ENCODE data around the gene TMEM130.

Gene TMEM130

DNA sequence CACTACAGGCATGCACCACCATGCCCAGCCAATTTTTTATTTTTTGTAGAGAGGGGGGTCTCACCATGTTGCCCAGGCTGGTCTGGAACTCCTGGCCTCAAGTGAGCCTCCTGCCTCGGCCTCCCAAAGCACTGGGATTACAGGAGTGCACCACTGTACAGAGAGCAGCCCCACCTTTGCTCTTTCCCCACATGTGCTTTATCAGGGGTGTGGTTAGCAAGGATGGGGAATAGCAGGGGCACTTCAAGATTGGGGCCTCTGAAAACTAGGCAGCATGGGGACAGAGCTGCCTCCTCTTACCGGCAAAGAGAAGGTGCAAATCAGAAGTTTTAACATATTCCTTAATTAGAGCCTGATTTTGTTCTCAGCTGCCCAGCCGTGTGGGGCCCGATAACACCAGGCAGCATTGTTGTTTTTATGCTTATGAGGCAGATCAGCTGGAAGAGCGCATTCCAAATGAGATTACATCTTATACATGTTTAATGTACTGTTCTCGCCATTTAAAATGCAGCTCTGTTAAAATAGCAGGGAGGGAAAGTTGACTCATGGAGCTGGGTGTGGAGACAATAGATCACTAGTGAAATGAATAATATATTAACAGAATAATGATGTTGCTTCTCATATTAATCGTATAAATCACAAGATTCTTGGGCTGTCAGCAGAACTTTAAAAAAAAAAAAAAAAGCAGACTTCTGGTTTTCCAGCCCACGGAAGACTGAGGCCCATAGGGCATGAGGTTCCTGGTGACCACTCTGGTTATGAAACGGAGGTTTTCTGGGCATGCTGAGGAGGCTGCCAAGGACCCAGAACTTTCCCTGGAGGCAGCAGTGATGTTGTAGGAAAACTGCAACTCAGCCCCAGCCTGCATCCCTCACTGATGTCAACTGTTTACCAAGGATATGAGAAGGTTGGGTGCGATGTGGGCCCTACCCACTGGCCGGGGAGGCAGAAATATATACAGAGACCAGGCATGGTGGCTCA is 62.5 kb downstream of the TMEM130 start:
- no peak for DNase-seq (ENCODE audit: low spot score)

DNA sequence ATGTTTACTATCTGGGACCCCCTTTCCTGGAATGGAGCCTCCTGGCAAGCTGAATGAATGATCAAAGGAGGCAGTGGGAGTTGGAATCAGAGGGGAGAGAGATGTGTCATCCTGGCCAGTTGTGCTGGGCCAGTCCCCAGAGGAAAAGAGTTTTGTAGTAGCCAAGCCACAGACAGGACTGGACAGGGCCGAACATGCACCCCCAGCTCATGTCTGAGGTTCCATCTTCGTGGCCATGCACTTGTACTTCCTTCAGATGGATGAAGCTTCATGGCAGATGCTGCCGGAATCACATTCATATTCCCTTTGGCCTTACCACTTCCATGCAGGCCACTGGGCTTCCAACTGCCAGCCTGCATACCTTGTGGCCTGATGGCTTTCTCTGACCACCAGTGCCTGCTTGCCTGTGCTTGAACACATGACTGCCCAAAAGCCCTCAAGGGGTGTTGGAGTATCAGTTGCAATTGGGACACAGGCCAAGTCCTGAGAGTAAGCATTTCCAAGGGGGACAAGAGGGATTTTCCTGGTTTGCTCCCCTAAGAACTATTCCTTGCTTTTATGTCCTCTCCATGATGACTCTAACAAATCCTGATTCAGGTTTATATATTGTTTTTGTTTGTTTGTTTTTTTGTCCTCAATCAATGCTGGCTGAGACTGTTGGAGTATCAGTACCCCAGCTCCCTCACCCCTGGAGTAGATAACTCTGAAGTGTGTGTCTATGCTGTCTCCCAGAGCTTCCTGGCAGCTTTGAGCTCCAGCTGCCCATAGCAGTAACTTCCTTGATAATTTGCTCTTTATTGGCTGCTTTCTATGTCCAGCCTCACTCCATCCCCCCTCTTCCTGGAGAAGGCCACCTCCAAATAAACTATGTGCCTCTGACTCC is 63.6 kb downstream of the TMEM130 start:
- no peak for DNase-seq (ENCODE audit: low spot score)

DNA sequence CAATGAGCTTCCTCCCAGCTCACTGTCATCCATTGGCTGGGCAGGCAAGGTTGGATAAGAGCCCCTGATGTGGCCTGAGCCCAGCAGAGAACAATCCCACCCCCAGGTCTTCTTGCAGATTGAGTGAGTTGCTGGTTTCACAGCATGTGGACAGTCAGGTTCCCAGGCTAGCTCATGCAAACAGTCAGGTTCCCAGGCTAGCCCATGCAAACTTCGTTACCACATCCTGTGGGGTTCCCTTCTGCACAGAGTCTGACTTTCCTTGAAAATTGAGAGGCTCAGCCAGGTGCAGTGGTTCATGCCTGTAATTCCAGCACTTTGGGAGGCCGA is 67.1 kb downstream of the TMEM130 start:
- DNase-seq (ENCODE audit: low spot score), result no peak

DNA sequence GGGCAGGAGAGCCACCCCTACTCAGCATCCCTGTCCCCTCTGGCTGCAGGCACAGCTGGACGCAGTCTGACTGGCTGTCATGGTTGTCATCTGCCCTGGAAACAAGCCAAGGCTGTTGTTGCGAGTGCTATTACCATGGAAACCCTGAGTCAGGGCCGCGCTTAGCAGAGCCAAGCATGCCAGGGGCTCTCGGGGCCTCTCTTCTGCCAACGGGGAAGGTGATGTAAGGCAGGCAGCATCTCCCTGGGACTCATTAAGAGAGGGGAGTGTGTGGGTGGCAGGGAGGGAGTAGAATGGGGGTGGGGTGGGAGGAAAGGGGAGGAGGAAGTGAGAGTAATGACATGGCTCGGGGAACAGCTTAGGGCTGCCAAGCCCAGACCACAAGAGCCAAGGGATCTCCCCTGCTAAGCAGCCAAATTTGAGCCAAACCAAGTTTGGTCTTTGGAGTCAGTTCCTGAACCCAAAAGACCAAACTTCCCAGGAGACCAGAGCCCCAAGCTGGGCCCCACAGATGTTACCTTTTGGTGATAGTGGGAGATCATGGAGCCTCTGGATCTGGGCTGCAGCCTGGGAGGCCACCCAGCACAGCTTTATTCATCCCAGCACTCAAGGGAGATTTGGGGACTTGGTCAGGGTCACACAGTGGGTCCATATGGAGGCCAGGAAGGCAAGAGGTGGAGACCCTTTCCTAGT is 67.6 kb downstream of the TMEM130 start:
- no peak for DNase-seq (ENCODE audit: low spot score)

DNA sequence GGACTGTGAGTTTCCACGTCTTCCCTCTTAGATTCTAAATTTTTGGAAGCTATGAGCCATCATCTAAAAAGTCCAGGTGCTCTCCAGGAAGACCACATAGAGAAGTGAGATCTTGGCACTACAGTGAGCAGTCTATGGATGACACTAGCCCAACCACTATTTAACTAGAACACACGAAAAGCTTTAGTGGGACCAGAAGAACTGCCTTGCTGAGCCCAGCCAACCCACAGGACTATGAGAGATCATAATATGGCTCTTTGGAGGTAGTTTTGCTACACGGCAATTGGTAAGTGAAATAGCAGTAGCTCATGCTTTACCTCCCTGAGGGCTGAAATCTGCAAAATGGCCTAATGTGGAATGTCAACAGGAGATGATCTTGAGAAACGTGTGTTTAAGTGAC is 68.8 kb downstream of the TMEM130 start:
- DNase-seq (ENCODE audit: low spot score), result no peak

DNA sequence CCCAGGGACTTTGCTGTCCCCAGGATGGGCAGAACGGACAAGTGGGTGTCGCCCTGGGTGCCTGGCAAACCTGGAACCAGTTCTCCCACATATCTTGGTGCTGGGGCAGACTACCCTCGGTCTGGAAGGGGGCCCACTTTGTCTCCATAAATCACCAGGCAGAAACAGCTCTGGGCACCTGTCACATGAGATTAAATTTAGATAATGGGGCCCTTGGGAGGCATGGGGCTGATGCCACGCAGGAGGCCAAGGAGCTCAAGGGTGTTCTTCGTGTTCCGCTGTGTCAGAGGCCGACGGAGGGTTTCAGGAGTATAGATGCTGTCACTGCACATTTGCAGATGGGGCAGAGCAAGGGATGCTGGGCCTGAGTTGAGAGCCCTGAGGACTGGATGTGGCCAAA is 72.7 kb downstream of the TMEM130 start:
- no peak for DNase-seq (ENCODE audit: low spot score)
